HL-60 (cell line): ENCODE data around the gene AURKA.

Experiments
- DNase-seq, 2 experiments: peaks; one replicate each; pipeline ENCODE4 v3.0.0-alpha.2; 2010 to 2020; ENCODE audit warnings: low read depth in 1 of 2, low spot score in 1 of 2
- H3K27ac ChIP-seq: fragments of 250-450 bp; sonication (Bioruptor Pico); replicated peaks from 2 replicates; pipeline ENCODE4 v1.5.1; 2020; ENCODE audit warnings: mild to moderate bottlenecking, moderate library complexity
- H3K27me3 ChIP-seq: fragments of 250-450 bp; sonication (Bioruptor Pico); 2 replicates; pipeline ENCODE4 v1.5.1; 2021; ENCODE audit warnings: mild to moderate bottlenecking, moderate library complexity; ENCODE audit not compliant: insufficient read depth, poor library complexity, severe bottlenecking
- H3K4me3 ChIP-seq: replicated peaks from 2 replicates; pipeline ENCODE4 v1.5.1; 2011; ENCODE audit warnings: mild to moderate bottlenecking, control low read depth, low read length; ENCODE audit not compliant: insufficient read depth
- GABPA ChIP-seq: IDR thresholded peaks from 2 replicates; pipeline ENCODE4 v1.6.1; 2012; ENCODE audit warnings: low read depth
- POLR2AphosphoS5 ChIP-seq: IDR thresholded peaks from 2 replicates; pipeline ENCODE4 v1.6.1; 2012; ENCODE audit warnings: low read depth
- SPI1 ChIP-seq: IDR thresholded peaks from 2 replicates; pipeline ENCODE4 v1.6.1; 2012; ENCODE audit warnings: low read depth, mild to moderate bottlenecking, borderline replicate concordance
- TF ChIP-seq, protein P1 (sequence below): IDR thresholded peaks from 2 replicates; pipeline ENCODE4 v1.6.1; 2012; ENCODE audit warnings: low read depth; ENCODE audit not compliant: insufficient replicate concordance
- TF ChIP-seq, protein P2 (sequence below): IDR thresholded peaks from one replicate; pipeline ENCODE4 v1.5.1; 2011; ENCODE audit warnings: low read length, control low read depth, inconsistent platforms; ENCODE audit not compliant: insufficient read depth

AURKA gene

DNA sequence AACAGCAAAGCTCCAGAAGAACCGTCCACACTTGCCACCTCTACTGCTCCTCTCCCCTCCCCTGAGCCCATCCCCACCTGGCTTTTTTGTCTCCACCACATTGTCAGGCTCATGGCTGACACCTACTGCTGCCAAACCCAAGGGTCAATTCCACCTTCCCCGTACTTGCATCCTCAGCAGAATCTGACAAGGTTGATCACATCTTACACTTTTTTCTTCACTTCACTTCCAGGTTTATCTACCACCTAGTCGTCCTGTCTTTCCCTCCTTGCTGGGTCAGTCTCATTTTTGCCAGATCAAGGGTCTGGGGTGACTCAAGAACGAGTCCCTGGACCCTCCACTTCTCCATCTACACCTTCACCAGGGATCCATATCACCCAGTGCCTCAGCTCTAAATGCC lies 3.1 kb downstream of the AURKA start:
- TF ChIP-seq, protein P1, sequence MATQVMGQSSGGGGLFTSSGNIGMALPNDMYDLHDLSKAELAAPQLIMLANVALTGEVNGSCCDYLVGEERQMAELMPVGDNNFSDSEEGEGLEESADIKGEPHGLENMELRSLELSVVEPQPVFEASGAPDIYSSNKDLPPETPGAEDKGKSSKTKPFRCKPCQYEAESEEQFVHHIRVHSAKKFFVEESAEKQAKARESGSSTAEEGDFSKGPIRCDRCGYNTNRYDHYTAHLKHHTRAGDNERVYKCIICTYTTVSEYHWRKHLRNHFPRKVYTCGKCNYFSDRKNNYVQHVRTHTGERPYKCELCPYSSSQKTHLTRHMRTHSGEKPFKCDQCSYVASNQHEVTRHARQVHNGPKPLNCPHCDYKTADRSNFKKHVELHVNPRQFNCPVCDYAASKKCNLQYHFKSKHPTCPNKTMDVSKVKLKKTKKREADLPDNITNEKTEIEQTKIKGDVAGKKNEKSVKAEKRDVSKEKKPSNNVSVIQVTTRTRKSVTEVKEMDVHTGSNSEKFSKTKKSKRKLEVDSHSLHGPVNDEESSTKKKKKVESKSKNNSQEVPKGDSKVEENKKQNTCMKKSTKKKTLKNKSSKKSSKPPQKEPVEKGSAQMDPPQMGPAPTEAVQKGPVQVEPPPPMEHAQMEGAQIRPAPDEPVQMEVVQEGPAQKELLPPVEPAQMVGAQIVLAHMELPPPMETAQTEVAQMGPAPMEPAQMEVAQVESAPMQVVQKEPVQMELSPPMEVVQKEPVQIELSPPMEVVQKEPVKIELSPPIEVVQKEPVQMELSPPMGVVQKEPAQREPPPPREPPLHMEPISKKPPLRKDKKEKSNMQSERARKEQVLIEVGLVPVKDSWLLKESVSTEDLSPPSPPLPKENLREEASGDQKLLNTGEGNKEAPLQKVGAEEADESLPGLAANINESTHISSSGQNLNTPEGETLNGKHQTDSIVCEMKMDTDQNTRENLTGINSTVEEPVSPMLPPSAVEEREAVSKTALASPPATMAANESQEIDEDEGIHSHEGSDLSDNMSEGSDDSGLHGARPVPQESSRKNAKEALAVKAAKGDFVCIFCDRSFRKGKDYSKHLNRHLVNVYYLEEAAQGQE, result no peak
- TF ChIP-seq, protein P2, sequence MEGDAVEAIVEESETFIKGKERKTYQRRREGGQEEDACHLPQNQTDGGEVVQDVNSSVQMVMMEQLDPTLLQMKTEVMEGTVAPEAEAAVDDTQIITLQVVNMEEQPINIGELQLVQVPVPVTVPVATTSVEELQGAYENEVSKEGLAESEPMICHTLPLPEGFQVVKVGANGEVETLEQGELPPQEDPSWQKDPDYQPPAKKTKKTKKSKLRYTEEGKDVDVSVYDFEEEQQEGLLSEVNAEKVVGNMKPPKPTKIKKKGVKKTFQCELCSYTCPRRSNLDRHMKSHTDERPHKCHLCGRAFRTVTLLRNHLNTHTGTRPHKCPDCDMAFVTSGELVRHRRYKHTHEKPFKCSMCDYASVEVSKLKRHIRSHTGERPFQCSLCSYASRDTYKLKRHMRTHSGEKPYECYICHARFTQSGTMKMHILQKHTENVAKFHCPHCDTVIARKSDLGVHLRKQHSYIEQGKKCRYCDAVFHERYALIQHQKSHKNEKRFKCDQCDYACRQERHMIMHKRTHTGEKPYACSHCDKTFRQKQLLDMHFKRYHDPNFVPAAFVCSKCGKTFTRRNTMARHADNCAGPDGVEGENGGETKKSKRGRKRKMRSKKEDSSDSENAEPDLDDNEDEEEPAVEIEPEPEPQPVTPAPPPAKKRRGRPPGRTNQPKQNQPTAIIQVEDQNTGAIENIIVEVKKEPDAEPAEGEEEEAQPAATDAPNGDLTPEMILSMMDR, result no peak
- TF ChIP-seq GABPA (no peak), POLR2AphosphoS5 (no peak), SPI1 (no peak)
- H3K27me3 ChIP-seq, result no peaks in the 10 kb centered on the region
- DNase-seq, result no peak
- no peak overlapping the region for H3K4me3 ChIP-seq
- no peak overlapping the region for H3K27ac ChIP-seq

DNA sequence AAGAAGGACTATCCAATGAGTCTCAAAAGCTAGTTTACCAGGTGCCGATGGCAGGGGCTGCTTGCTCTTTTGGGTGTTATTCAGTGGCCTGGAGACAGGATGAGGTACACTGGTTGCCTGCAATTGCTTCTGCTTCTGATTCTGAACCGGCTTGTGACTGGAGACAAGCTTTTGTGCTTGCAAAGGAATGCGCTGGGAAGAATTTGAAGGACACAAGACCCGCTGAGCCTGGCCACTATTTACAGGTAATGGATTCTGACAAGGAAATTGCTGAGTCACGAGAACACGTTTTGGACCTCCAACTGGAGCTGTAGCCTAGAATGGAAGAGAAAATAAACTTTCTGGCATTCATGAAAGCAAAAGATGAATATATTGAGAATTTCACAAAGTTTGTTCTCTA lies 5.8 kb downstream of the AURKA start:
- TF ChIP-seq, protein P1, result no peak
- DNase-seq, result no peak
- no peaks in the 10 kb centered on the region for H3K27me3 ChIP-seq
- no peak overlapping the region for H3K4me3 ChIP-seq
- no peak overlapping the region for H3K27ac ChIP-seq

DNA sequence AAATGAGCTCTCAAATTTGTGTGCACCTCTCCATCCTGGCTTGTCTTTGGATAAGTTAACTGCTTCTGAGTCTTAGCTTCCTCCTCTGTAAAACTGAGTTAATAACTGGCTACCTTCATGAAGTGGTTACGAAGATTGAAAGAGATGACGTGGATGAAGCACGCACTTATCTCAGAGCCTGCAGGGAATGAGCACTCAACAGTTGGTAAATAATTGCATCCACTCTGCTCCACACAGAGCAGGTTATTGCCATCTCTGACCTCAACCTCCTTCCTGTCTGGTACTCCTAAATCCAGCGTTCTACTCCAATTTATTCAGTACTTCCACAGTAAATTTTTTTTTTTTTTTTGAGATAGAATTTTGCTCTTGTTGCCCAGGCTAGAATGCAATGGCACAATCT lies 6.9 kb downstream of the AURKA start:
- H3K4me3 ChIP-seq, result no peak overlapping the region
- no peak overlapping the region for H3K27ac ChIP-seq
- no peak for TF ChIP-seq SPI1
- TF ChIP-seq, protein P1, result no peak
- TF ChIP-seq POLR2AphosphoS5, result no peak
- no peak for TF ChIP-seq GABPA
- TF ChIP-seq, protein P2, result no peak
- H3K27me3 ChIP-seq, result no peaks in the 10 kb centered on the region
- no peak for DNase-seq

DNA sequence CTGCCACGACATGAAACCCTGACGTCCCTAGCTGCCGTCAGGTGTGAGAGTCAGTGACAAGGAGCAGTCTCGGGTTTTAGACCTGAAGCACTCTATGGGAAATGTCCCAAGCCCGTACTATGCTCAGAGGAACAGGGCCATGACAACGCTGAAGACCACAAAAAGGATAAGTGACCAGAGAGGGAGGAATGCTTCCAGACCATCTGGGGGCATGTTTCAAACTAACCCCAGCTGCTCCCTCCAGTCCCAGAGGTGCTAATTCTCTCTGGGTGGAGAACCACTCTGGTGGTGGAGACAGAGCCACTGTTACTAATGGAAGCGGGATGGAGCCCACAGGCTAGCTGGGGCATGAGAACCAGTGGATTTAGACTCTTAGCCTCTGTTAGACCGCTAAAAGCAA lies 8.7 kb downstream of the AURKA start:
- DNase-seq, result no peak

More for the DNA sequence above, 8.7 kb downstream of the AURKA start:
- Histone ChIP-seq H3K27me3 (no peaks in the 10 kb centered on the region), H3K27ac (no peak overlapping the region), H3K4me3 (no peak overlapping the region)
- TF ChIP-seq GABPA (no peak), POLR2AphosphoS5 (no peak), SPI1 (no peak)
- TF ChIP-seq, protein P1, result no peak
- TF ChIP-seq, protein P2, result no peak
